MM.1S (cell line): Measurements from ENCODE around the gene SLC36A1.
A peak's percentile ranks its signal among the peaks of the same experiment; 100 is the strongest.

ENCODE experiments used
- EZH2 ChIP-seq: fragments of 300-600 bp; sonication (generic); optimal IDR thresholded peaks from 2 replicates; pipeline ENCODE3; 2017; ENCODE audit warnings: low read depth, mild to moderate bottlenecking, antibody characterized with exemption, low read length, mixed read lengths
- EZH2phosphoT487 ChIP-seq: fragments of 300-600 bp; sonication (generic); IDR thresholded peaks from 2 replicates; pipeline ENCODE4 v1.6.1; 2018; ENCODE audit warnings: antibody characterized with exemption, low read length
- TF ChIP-seq, protein P1 (sequence below): fragments of 300-600 bp; sonication (generic); IDR thresholded peaks from 2 replicates; pipeline ENCODE4 v1.5.1; 2016; ENCODE audit warnings: antibody characterized with exemption, low read length, mixed read lengths

DNA sequence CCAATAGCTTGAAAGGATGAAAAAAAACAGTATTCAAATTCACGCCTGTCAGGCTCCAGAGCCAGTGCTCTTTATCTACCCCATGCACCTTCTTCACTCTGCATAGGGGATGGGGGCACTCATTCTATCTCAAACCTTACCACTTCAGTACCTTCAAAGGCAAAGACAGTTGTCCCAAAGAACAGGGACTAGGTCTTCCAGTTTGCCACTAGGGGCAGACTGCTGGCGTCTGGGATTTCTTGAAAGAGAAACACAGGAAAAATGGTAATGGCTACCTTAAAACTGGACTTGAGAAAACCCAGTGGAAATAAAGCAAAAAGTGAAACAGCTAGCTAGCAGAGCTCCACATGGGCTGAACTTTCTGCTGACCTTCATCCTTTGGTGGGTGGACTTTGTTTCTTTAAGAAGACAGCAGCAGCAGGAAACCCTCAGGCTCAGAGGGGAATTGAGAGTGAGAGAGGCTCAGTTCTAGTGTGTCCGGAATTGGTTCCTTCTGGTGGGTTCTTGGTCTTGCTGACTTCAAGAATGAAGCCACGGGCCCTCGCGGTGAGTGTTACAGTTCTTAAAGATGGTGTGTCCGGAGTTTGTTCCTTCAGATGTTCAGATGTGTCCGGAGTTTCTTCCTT lies 41.0 kb upstream of the SLC36A1 start:
- no peak for TF ChIP-seq EZH2phosphoT487
- TF ChIP-seq, protein P1, sequence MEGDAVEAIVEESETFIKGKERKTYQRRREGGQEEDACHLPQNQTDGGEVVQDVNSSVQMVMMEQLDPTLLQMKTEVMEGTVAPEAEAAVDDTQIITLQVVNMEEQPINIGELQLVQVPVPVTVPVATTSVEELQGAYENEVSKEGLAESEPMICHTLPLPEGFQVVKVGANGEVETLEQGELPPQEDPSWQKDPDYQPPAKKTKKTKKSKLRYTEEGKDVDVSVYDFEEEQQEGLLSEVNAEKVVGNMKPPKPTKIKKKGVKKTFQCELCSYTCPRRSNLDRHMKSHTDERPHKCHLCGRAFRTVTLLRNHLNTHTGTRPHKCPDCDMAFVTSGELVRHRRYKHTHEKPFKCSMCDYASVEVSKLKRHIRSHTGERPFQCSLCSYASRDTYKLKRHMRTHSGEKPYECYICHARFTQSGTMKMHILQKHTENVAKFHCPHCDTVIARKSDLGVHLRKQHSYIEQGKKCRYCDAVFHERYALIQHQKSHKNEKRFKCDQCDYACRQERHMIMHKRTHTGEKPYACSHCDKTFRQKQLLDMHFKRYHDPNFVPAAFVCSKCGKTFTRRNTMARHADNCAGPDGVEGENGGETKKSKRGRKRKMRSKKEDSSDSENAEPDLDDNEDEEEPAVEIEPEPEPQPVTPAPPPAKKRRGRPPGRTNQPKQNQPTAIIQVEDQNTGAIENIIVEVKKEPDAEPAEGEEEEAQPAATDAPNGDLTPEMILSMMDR, result peak; percentile 67
- no peak for TF ChIP-seq EZH2
